ENCODE data around the gene IPO7. TPM values are rescaled to one million over a fixed set of nuclear protein-coding genes. Genes with fewer than 3 reads are reported as not detected.
"Not testable (repeated sequence)": the region's sequence is repeated elsewhere in the genome, so short reads cannot be mapped to it uniquely, and the experiment has no call there.

Gene IPO7
- polyA plus RNA-seq, 1 donor (not counting 4 experiments of a cell fraction or from before 2014, with no cell fraction given) = 115 TPM

DNA sequence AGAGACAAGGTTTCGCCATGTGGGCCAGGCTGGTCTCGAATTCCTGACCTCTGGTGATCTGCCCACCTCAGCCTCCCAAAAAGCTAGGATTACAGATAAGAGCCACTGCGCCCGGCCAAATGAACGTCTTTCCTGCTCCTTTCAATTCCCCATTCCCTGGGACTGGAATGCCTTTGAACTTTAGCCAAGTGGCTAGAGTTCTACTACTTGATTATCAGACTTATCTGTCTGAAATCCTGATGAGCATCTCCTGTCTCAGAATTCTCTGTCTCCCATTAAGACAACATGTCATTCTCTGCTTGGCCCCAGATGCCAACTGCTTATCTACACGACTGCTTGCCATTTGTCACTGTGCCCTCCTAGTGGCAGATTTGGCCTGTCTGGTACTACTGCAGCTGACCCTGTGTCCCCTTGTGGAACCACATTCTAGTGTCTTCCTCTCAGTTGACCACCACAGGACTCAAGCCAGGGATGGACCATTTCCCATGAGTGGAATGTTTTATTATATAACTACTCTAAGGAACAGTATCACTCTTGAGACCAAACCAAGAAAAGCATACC lies 33.1 kb upstream of the IPO7 start:
- no peaks in the 10 kb centered on the region for H3K36me3 ChIP-seq (ENCODE audit: control insufficient read depth in 2 of 2, extremely low read depth in 1 of 2, insufficient read depth in 2 of 2, low read length in 2 of 2)
- no peak for TF ChIP-seq EZH2 (IDR thresholded peaks at IDR 0.05; ENCODE audit: low read length)
- TF ChIP-seq, protein P1, sequence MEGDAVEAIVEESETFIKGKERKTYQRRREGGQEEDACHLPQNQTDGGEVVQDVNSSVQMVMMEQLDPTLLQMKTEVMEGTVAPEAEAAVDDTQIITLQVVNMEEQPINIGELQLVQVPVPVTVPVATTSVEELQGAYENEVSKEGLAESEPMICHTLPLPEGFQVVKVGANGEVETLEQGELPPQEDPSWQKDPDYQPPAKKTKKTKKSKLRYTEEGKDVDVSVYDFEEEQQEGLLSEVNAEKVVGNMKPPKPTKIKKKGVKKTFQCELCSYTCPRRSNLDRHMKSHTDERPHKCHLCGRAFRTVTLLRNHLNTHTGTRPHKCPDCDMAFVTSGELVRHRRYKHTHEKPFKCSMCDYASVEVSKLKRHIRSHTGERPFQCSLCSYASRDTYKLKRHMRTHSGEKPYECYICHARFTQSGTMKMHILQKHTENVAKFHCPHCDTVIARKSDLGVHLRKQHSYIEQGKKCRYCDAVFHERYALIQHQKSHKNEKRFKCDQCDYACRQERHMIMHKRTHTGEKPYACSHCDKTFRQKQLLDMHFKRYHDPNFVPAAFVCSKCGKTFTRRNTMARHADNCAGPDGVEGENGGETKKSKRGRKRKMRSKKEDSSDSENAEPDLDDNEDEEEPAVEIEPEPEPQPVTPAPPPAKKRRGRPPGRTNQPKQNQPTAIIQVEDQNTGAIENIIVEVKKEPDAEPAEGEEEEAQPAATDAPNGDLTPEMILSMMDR (optimal IDR thresholded peaks at IDR 0.05 in 1 of 3, IDR thresholded peaks at IDR 0.05 in 1 of 3, conservative IDR thresholded peaks at IDR 0.05 in 1 of 3; ENCODE audit: extremely low read depth in 1 of 3, insufficient read depth in 2 of 3, low read length in 3 of 3) = no peak
- no peaks in the 10 kb centered on the region for H3K9me3 ChIP-seq (ENCODE audit: control insufficient read depth, low read depth, low read length)
- H3K4me3 ChIP-seq (ENCODE audit: control insufficient read depth in 2 of 3, extremely low read depth in 1 of 3, insufficient read depth in 2 of 3, low read depth in 1 of 3, low read length in 3 of 3) = no peak overlapping the region
- H3K9ac ChIP-seq (ENCODE audit: control insufficient read depth, extremely low read depth, insufficient read depth, low read length) = no peak overlapping the region
- H3K79me2 ChIP-seq (ENCODE audit: control insufficient read depth, insufficient read depth, low read length) = no peaks in the 10 kb centered on the region
- peak overlapping the region; percentile 2 for H3K27ac ChIP-seq (ENCODE audit: control insufficient read depth, insufficient read depth, low read length)
- DNase-seq (ENCODE audit: low read depth, low spot score) = no peak
- dilution Hi-C loops (cut with MboI; ENCODE audit: extremely low pct_ligation_motif_present, low sequenced_read_pairs) = no loop called here
- no peaks in the 10 kb centered on the region for H3K9me1 ChIP-seq (ENCODE audit: control insufficient read depth, extremely low read depth, insufficient read depth, low read length)
- H4K20me1 ChIP-seq (ENCODE audit: control insufficient read depth, extremely low read depth, insufficient read depth, low read length) = no peaks in the 10 kb centered on the region
- FAIRE-seq = no peak
- H3K4me2 ChIP-seq (ENCODE audit: control insufficient read depth, extremely low read depth, insufficient read depth, low read depth, low read length) = no peak overlapping the region
- H3K27me3 ChIP-seq (ENCODE audit: control insufficient read depth, extremely low read depth, insufficient read depth, low read length) = no peaks in the 10 kb centered on the region
- peaks cover 5% of the 10 kb centered on the region for H3K4me1 ChIP-seq (ENCODE audit: control insufficient read depth, extremely low read depth, insufficient read depth, low read length)
- no peak overlapping the region for H2AFZ ChIP-seq (ENCODE audit: control insufficient read depth, low read length)

GRCh38 chr11:9357041-9357440 lies 27.4 kb upstream of the IPO7 start:
- TF ChIP-seq EZH2 (IDR thresholded peaks at IDR 0.05; ENCODE audit: low read length) = no peak
- TF ChIP-seq, protein P1 (optimal IDR thresholded peaks at IDR 0.05 in 1 of 3, IDR thresholded peaks at IDR 0.05 in 1 of 3, conservative IDR thresholded peaks at IDR 0.05 in 1 of 3; ENCODE audit: extremely low read depth in 1 of 3, insufficient read depth in 2 of 3, low read length in 3 of 3) = no peak
- Histone ChIP-seq H3K27me3 (ENCODE audit: control insufficient read depth, extremely low read depth, insufficient read depth, low read length) (no peaks in the 10 kb centered on the region), H3K27ac (ENCODE audit: control insufficient read depth, insufficient read depth, low read length) (peak overlapping the region; percentile 2), H3K4me3 (ENCODE audit: control insufficient read depth in 2 of 3, extremely low read depth in 1 of 3, insufficient read depth in 2 of 3, low read depth in 1 of 3, low read length in 3 of 3) (no peak overlapping the region), H2AFZ (ENCODE audit: control insufficient read depth, low read length) (no peak overlapping the region), H3K9me1 (ENCODE audit: control insufficient read depth, extremely low read depth, insufficient read depth, low read length) (no peaks in the 10 kb centered on the region), H3K36me3 (ENCODE audit: control insufficient read depth in 2 of 2, extremely low read depth in 1 of 2, insufficient read depth in 2 of 2, low read length in 2 of 2) (no peaks in the 10 kb centered on the region), H3K9ac (ENCODE audit: control insufficient read depth, extremely low read depth, insufficient read depth, low read length) (no peak overlapping the region), H3K4me1 (ENCODE audit: control insufficient read depth, extremely low read depth, insufficient read depth, low read length) (peaks cover 12% of the 10 kb centered on the region), H3K79me2 (ENCODE audit: control insufficient read depth, insufficient read depth, low read length) (no peaks in the 10 kb centered on the region), H4K20me1 (ENCODE audit: control insufficient read depth, extremely low read depth, insufficient read depth, low read length) (no peaks in the 10 kb centered on the region), H3K9me3 (ENCODE audit: control insufficient read depth, low read depth, low read length) (no peaks in the 10 kb centered on the region), H3K4me2 (ENCODE audit: control insufficient read depth, extremely low read depth, insufficient read depth, low read depth, low read length) (no peak overlapping the region)
- DNase-seq (ENCODE audit: low read depth, low spot score) = no peak
- dilution Hi-C loops (cut with MboI; ENCODE audit: extremely low pct_ligation_motif_present, low sequenced_read_pairs) = no loop called here
- FAIRE-seq = peak; percentile 20

DNA sequence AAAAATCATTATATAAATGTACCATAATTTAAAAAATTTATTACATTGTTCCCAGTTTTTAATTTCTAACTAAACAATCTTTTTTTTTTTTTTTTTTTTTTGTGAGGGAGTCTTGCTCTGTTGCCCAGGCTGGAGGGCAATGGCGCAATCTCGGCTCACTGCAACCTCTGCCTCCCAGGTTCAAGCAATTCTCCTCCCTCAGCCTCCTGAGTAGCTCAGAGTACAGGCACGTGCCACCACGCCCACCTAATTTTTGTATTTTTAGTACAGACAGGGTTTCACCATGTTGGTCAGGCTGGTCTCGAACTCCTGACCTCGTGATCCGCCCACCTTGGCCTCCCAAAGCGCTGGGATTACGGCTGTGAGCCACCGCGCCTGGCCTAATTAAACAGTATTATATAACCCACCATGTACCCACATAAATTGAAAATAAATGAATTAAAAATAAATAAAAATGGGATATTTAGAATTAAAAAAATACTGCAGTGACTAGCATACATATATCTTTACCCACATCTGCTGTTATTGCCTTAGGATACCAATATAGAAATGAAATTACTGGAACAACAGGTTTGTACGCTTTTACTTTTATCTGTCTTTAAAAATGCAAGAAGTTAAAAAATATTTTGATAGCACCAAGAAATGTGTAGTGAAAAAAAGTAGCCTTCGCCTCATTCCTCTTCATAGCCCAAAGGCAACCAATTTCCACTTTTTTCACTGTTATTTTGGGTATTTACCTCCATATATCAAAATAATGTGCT lies 23.4 kb upstream of the IPO7 start:
- H2AFZ ChIP-seq (ENCODE audit: control insufficient read depth, low read length); H3K9me3 ChIP-seq (ENCODE audit: control insufficient read depth, low read depth, low read length); H3K27me3 ChIP-seq (ENCODE audit: control insufficient read depth, extremely low read depth, insufficient read depth, low read length); DNase-seq (ENCODE audit: low read depth, low spot score); H3K4me3 ChIP-seq (ENCODE audit: control insufficient read depth in 2 of 3, extremely low read depth in 1 of 3, insufficient read depth in 2 of 3, low read depth in 1 of 3, low read length in 3 of 3); H3K4me2 ChIP-seq (ENCODE audit: control insufficient read depth, extremely low read depth, insufficient read depth, low read depth, low read length); H3K79me2 ChIP-seq (ENCODE audit: control insufficient read depth, insufficient read depth, low read length); H3K9ac ChIP-seq (ENCODE audit: control insufficient read depth, extremely low read depth, insufficient read depth, low read length); H3K9me1 ChIP-seq (ENCODE audit: control insufficient read depth, extremely low read depth, insufficient read depth, low read length); H3K36me3 ChIP-seq (ENCODE audit: control insufficient read depth in 2 of 2, extremely low read depth in 1 of 2, insufficient read depth in 2 of 2, low read length in 2 of 2); FAIRE-seq; dilution Hi-C loops (cut with MboI; ENCODE audit: extremely low pct_ligation_motif_present, low sequenced_read_pairs); H4K20me1 ChIP-seq (ENCODE audit: control insufficient read depth, extremely low read depth, insufficient read depth, low read length): not testable (repeated sequence)
- H3K27ac ChIP-seq (ENCODE audit: control insufficient read depth, insufficient read depth, low read length) = peak overlapping the region; percentile 99
- H3K4me1 ChIP-seq (ENCODE audit: control insufficient read depth, extremely low read depth, insufficient read depth, low read length) = peaks cover 38% of the 10 kb centered on the region

All from keratinocyte (primary cell).